ENCODE data around the gene CCDC142. TPM values are rescaled to one million over a fixed set of nuclear protein-coding genes. Genes with fewer than 3 reads are reported as not detected.

The CCDC142 gene
- total and polyA plus RNA-seq, 4 donors = 5.1 to 28.3 (median 10.8) TPM

DNA sequence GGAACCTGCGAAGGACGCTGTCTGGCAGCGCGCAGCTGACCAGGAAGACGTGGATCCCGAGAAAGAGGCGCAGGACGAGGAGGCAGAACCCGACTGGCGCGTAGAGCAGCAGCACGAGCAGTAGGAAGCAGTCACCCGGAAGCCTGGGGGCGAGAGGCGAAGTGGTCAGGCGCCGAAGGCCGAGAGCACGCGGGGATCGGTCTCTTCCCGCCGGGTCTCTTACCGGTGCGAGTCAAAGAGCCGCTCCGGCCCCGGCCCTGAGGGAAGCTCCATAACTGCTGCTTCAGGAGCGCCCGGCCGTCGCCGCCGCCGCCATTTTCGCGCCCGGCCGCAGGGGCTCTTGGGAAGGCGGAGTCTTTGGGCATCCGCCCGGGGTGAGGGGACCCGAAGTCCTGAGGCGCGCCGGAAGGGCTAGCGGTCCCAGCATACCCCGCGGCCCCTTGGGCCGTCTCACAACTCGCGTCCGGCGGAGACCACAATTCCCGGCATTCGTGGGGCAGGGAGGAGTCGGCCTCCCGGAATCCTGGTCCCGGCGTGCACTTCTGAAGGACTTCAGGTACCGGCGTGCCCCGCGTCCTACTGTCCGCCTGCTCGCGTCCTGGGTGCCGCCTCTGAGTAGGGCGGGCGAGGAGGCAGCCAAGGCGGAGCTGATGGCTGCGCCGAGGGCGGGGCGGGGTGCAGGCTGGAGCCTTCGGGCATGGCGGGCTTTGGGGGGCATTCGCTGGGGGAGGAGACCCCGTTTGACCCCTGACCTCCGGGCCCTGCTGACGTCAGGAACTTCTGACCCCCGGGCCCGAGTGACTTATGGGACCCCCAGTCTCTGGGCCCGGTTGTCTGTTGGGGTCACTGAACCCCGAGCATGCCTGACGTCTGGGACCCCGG, 46.8 kb upstream of the CCDC142 start, which contains the start of the genes AUP1 and HTRA2 (continued):
- TF ChIP-seq, protein P1, sequence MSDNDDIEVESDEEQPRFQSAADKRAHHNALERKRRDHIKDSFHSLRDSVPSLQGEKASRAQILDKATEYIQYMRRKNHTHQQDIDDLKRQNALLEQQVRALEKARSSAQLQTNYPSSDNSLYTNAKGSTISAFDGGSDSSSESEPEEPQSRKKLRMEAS (IDR thresholded peaks at IDR 0.05) = peak; percentile 93
- TF ChIP-seq, protein P2, sequence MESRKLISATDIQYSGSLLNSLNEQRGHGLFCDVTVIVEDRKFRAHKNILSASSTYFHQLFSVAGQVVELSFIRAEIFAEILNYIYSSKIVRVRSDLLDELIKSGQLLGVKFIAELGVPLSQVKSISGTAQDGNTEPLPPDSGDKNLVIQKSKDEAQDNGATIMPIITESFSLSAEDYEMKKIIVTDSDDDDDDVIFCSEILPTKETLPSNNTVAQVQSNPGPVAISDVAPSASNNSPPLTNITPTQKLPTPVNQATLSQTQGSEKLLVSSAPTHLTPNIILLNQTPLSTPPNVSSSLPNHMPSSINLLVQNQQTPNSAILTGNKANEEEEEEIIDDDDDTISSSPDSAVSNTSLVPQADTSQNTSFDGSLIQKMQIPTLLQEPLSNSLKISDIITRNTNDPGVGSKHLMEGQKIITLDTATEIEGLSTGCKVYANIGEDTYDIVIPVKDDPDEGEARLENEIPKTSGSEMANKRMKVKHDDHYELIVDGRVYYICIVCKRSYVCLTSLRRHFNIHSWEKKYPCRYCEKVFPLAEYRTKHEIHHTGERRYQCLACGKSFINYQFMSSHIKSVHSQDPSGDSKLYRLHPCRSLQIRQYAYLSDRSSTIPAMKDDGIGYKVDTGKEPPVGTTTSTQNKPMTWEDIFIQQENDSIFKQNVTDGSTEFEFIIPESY (IDR thresholded peaks at IDR 0.05) = peak; percentile 97
- peak; percentile 73 for TF ChIP-seq NR2F2 (IDR thresholded peaks at IDR 0.05)
- peak; percentile 46 for TF ChIP-seq TAF1 (conservative IDR thresholded peaks at IDR 0.05)

DNA sequence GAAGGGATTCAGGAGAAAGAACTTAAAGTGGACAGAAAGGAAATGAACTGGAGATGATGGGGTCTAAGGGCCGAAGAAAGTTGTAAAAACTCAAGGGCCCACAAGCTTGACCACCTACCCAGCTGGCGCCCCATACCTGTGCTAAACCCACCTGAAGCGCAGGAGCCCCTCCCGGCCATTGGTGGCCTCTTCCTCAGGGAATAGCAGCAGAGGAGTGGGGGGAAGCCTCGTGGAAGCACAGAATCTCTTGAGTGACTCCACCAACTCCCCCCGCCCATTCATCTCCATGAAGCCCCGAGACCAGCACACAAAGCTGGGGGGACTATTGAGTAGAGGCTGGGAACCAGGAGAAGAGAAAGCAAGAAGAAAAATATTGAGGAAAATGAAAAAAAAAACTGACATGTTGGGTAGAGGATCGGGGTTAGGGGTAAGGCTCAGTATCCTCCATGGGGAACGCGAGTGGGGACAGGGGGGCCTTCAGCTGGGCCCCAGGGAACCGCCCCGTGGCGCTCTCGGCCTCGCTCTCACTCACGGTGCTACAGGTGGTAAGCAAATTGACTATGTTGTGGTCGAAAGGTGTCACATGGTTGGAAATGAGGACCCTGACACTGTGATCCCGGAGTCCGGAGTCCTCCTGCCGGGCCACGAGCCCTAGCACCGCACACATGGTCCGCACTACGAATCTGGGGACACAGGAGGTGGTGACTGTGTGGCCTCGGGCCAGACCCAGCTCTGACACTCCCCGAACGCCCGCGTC, 46.0 kb upstream of the CCDC142 start:
- 16% methylated on average over 29 of the region's 29 CpGs for WGBS
- Histone ChIP-seq H3K4me3 (ENCODE audit: low read depth in 1 of 3, low read length in 3 of 3) (peak overlapping the region; percentile 67 to 100 (median 97)), H3K4me1 (ENCODE audit: control insufficient read depth in 4 of 4, insufficient read depth in 4 of 4, low read length in 3 of 4) (peaks cover 8 to 26% (median 19%) of the 10 kb centered on the region in 4 donors), H3K9ac (ENCODE audit: low read depth in 1 of 2, low read length in 2 of 2) (peak overlapping the region; percentile 74 to 86), H3K27me3 (ENCODE audit: control insufficient read depth in 4 of 4, insufficient read depth in 4 of 4, low read length in 3 of 4) (no peaks in the 10 kb centered on the region), H3K9me3 (ENCODE audit: control insufficient read depth in 4 of 4, low read length in 3 of 4) (no peaks in the 10 kb centered on the region), H3K36me3 (ENCODE audit: control insufficient read depth in 4 of 4, insufficient read depth in 3 of 4, low read depth in 1 of 4, low read length in 3 of 4) (peaks cover 9 to 26% (median 17%) of the 10 kb centered on the region in 4 donors), H3K27ac (ENCODE audit: low read depth in 1 of 2, low read length in 2 of 2) (peak overlapping the region; percentile 80 to 85)
- TF ChIP-seq HNF4A (conservative IDR thresholded peaks at IDR 0.05) (peak; percentile 38 to 61), NR2F2 (IDR thresholded peaks at IDR 0.05) (no peak)
- TF ChIP-seq, protein P3, sequence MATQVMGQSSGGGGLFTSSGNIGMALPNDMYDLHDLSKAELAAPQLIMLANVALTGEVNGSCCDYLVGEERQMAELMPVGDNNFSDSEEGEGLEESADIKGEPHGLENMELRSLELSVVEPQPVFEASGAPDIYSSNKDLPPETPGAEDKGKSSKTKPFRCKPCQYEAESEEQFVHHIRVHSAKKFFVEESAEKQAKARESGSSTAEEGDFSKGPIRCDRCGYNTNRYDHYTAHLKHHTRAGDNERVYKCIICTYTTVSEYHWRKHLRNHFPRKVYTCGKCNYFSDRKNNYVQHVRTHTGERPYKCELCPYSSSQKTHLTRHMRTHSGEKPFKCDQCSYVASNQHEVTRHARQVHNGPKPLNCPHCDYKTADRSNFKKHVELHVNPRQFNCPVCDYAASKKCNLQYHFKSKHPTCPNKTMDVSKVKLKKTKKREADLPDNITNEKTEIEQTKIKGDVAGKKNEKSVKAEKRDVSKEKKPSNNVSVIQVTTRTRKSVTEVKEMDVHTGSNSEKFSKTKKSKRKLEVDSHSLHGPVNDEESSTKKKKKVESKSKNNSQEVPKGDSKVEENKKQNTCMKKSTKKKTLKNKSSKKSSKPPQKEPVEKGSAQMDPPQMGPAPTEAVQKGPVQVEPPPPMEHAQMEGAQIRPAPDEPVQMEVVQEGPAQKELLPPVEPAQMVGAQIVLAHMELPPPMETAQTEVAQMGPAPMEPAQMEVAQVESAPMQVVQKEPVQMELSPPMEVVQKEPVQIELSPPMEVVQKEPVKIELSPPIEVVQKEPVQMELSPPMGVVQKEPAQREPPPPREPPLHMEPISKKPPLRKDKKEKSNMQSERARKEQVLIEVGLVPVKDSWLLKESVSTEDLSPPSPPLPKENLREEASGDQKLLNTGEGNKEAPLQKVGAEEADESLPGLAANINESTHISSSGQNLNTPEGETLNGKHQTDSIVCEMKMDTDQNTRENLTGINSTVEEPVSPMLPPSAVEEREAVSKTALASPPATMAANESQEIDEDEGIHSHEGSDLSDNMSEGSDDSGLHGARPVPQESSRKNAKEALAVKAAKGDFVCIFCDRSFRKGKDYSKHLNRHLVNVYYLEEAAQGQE (IDR thresholded peaks at IDR 0.05) = no peak
- DNase-seq (ENCODE audit: low spot score) = no peak

DNA sequence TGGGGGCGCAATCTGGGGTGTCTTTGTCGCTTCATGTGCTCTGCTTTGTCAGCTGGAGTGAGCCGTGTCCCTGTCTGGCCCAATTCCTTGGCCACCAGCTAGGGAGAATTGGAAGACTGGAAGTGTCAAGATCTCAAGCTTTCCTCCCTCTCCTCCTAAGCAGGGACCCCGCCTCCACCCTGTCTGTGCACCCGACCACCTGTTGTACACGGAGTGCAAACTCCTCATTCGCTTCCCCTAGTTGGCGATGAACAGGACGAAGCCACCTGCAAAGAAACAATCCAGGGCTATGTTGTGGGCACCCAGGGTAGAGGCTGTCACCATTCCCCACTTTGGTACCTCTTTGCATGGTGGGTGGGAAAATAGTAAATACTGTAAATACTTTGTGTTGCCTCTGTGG, 44.9 kb upstream of the CCDC142 start:
- DNase-seq (ENCODE audit: low spot score) = no peak
- Histone ChIP-seq H3K27me3 (ENCODE audit: control insufficient read depth in 4 of 4, insufficient read depth in 4 of 4, low read length in 3 of 4) (no peaks in the 10 kb centered on the region), H3K4me1 (ENCODE audit: control insufficient read depth in 4 of 4, insufficient read depth in 4 of 4, low read length in 3 of 4) (peaks cover 8 to 26% (median 19%) of the 10 kb centered on the region in 4 donors), H3K27ac (ENCODE audit: low read depth in 1 of 2, low read length in 2 of 2) (no peak overlapping the region), H3K36me3 (ENCODE audit: control insufficient read depth in 4 of 4, insufficient read depth in 3 of 4, low read depth in 1 of 4, low read length in 3 of 4) (peaks cover 9 to 20% (median 17%) of the 10 kb centered on the region in 4 donors), H3K9me3 (ENCODE audit: control insufficient read depth in 4 of 4, low read length in 3 of 4) (no peaks in the 10 kb centered on the region), H3K4me3 (ENCODE audit: low read depth in 1 of 3, low read length in 3 of 3) (no peak overlapping the region), H3K9ac (ENCODE audit: low read depth in 1 of 2, low read length in 2 of 2) (no peak overlapping the region)
- WGBS = 96% methylated on average over 9 of the region's 9 CpGs
- TF ChIP-seq YY1 (IDR thresholded peaks at IDR 0.05) (no peak), GABPA (IDR thresholded peaks at IDR 0.05 in 1 of 2, conservative IDR thresholded peaks at IDR 0.05 in 1 of 2) (no peak), HNF4A (conservative IDR thresholded peaks at IDR 0.05) (no peak), FOXA2 (IDR thresholded peaks at IDR 0.05) (no peak), JUND (IDR thresholded peaks at IDR 0.05) (no peak), RXRA (IDR thresholded peaks at IDR 0.05) (no peak), FOXA1 (IDR thresholded peaks at IDR 0.05) (no peak), TAF1 (conservative IDR thresholded peaks at IDR 0.05) (no peak), RAD21 (IDR thresholded peaks at IDR 0.05) (no peak), EGR1 (IDR thresholded peaks at IDR 0.05; ENCODE audit: low read depth in 2 of 2) (no peak)
- TF ChIP-seq, protein P3 (IDR thresholded peaks at IDR 0.05) = no peak
- TF ChIP-seq, protein P2 (IDR thresholded peaks at IDR 0.05) = no peak
- TF ChIP-seq, protein P4, sequence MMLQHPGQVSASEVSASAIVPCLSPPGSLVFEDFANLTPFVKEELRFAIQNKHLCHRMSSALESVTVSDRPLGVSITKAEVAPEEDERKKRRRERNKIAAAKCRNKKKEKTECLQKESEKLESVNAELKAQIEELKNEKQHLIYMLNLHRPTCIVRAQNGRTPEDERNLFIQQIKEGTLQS (IDR thresholded peaks at IDR 0.05) = no peak

All from liver (tissue), 9 donors.